ENCODE results near the gene SRMS.

SRMS gene

GRCh38 chr20:63494420-63495166 is 53.0 kb downstream of the SRMS start:
- no peaks in the 10 kb centered on the region for H3K79me1 ChIP-seq (ENCODE audit: low read length)
- H3K27me3 ChIP-seq (ENCODE audit: insufficient read depth, low read length): no peaks in the 10 kb centered on the region
- no peak overlapping the region for H4K91ac ChIP-seq (ENCODE audit: low read depth, low read length)
- no peak overlapping the region for H3K18ac ChIP-seq (ENCODE audit: low read length)
- no peak overlapping the region for H2AK5ac ChIP-seq (ENCODE audit: low read length)
- H3K4me3 ChIP-seq (ENCODE audit: low read depth, low read length): no peak overlapping the region
- no peak overlapping the region for H2BK12ac ChIP-seq (ENCODE audit: low read length)
- H2BK120ac ChIP-seq (ENCODE audit: insufficient read depth, low read length, poor library complexity): no peak overlapping the region
- no peak overlapping the region for H3K4me2 ChIP-seq (ENCODE audit: low read length)
- no peak overlapping the region for H3K23ac ChIP-seq (ENCODE audit: low read length)
- no peak overlapping the region for H2AFZ ChIP-seq (ENCODE audit: insufficient read depth, low read length, poor library complexity)
- H3K9ac ChIP-seq (ENCODE audit: low read length): no peak overlapping the region
- H3K36me3 ChIP-seq (ENCODE audit: control insufficient read depth in 1 of 2, insufficient read depth in 2 of 2, low read length in 2 of 2): peaks cover 0 to 20% of the 10 kb centered on the region in 2 experiments
- H3K9me3 ChIP-seq (ENCODE audit: insufficient read depth, low read depth, low read length): peaks cover 7% of the 10 kb centered on the region
- no peak for DNase-seq
- no peak overlapping the region for H4K12ac ChIP-seq (ENCODE audit: low read depth, low read length)
- H4K8ac ChIP-seq (ENCODE audit: low read depth, low read length): no peak overlapping the region
- H3K4ac ChIP-seq (ENCODE audit: low read depth, low read length): no peak overlapping the region
- H3K79me2 ChIP-seq (ENCODE audit: control insufficient read depth, insufficient read depth, low read length, poor library complexity): no peaks in the 10 kb centered on the region
- H2BK5ac ChIP-seq (ENCODE audit: low read depth, low read length, poor library complexity): no peak overlapping the region
- H3K14ac ChIP-seq (ENCODE audit: low read length): no peak overlapping the region
- no CpG with 5 or more reads among the region's 51 CpGs for WGBS (ENCODE audit: extremely low coverage, insufficient coverage, insufficient read length)
- H3K4me1 ChIP-seq (ENCODE audit: control insufficient read depth in 1 of 2, insufficient read depth in 2 of 2, low read length in 2 of 2): peaks cover 8 to 9% of the 10 kb centered on the region in 2 experiments
- H3K27ac ChIP-seq (ENCODE audit: low read depth, low read length): no peak overlapping the region

- Histone ChIP-seq H2BK120ac (ENCODE audit: insufficient read depth, low read length, poor library complexity) (no peak overlapping the region), H3K9me3 (ENCODE audit: insufficient read depth, low read depth, low read length) (peaks cover 7% of the 10 kb centered on the region), H3K27ac (ENCODE audit: low read depth, low read length) (no peak overlapping the region), H3K27me3 (ENCODE audit: insufficient read depth, low read length) (peaks cover under 1% of the 10 kb centered on the region), H4K8ac (ENCODE audit: low read depth, low read length) (no peak overlapping the region), H4K12ac (ENCODE audit: low read depth, low read length) (no peak overlapping the region), H3K36me3 (ENCODE audit: control insufficient read depth in 1 of 2, insufficient read depth in 2 of 2, low read length in 2 of 2) (peaks cover 0 to 20% of the 10 kb centered on the region in 2 experiments), H3K4me3 (ENCODE audit: low read depth, low read length) (no peak overlapping the region), H2BK5ac (ENCODE audit: low read depth, low read length, poor library complexity) (no peak overlapping the region), H3K14ac (ENCODE audit: low read length) (no peak overlapping the region), H2BK12ac (ENCODE audit: low read length) (no peak overlapping the region), H2AFZ (ENCODE audit: insufficient read depth, low read length, poor library complexity) (no peak overlapping the region), H3K23ac (ENCODE audit: low read length) (no peak overlapping the region), H3K4ac (ENCODE audit: low read depth, low read length) (no peak overlapping the region), H2AK5ac (ENCODE audit: low read length) (no peak overlapping the region), H3K79me1 (ENCODE audit: low read length) (no peaks in the 10 kb centered on the region), H3K9ac (ENCODE audit: low read length) (no peak overlapping the region), H3K79me2 (ENCODE audit: control insufficient read depth, insufficient read depth, low read length, poor library complexity) (no peaks in the 10 kb centered on the region), H3K4me1 (ENCODE audit: control insufficient read depth in 1 of 2, insufficient read depth in 2 of 2, low read length in 2 of 2) (peaks cover 5 to 8% of the 10 kb centered on the region in 2 experiments), H3K4me2 (ENCODE audit: low read length) (no peak overlapping the region), H4K91ac (ENCODE audit: low read depth, low read length) (no peak overlapping the region), H3K18ac (ENCODE audit: low read length) (no peak overlapping the region)
- no peak for DNase-seq
- WGBS (ENCODE audit: extremely low coverage, insufficient coverage, insufficient read length): no CpG with 5 or more reads among the region's 7 CpGs
Observed at GRCh38 chr20:63494084-63494419, 53.5 kb downstream of the SRMS start.

- Histone ChIP-seq H2BK120ac (ENCODE audit: insufficient read depth, low read length, poor library complexity) (no peak overlapping the region), H4K91ac (ENCODE audit: low read depth, low read length) (no peak overlapping the region), H3K4me1 (ENCODE audit: control insufficient read depth in 1 of 2, insufficient read depth in 2 of 2, low read length in 2 of 2) (peaks cover 5 to 8% of the 10 kb centered on the region in 2 experiments), H4K12ac (ENCODE audit: low read depth, low read length) (no peak overlapping the region), H3K14ac (ENCODE audit: low read length) (no peak overlapping the region), H2AK5ac (ENCODE audit: low read length) (no peak overlapping the region), H3K79me1 (ENCODE audit: low read length) (no peaks in the 10 kb centered on the region), H3K9ac (ENCODE audit: low read length) (no peak overlapping the region), H3K27me3 (ENCODE audit: insufficient read depth, low read length) (peaks cover 5% of the 10 kb centered on the region), H2BK5ac (ENCODE audit: low read depth, low read length, poor library complexity) (no peak overlapping the region), H2BK12ac (ENCODE audit: low read length) (no peak overlapping the region), H3K79me2 (ENCODE audit: control insufficient read depth, insufficient read depth, low read length, poor library complexity) (no peaks in the 10 kb centered on the region), H3K18ac (ENCODE audit: low read length) (no peak overlapping the region), H3K27ac (ENCODE audit: low read depth, low read length) (no peak overlapping the region), H3K36me3 (ENCODE audit: control insufficient read depth in 1 of 2, insufficient read depth in 2 of 2, low read length in 2 of 2) (peaks cover 0 to 20% of the 10 kb centered on the region in 2 experiments), H3K4me2 (ENCODE audit: low read length) (no peak overlapping the region), H2AFZ (ENCODE audit: insufficient read depth, low read length, poor library complexity) (no peak overlapping the region), H3K4me3 (ENCODE audit: low read depth, low read length) (no peak overlapping the region), H3K4ac (ENCODE audit: low read depth, low read length) (no peak overlapping the region), H3K23ac (ENCODE audit: low read length) (no peak overlapping the region), H3K9me3 (ENCODE audit: insufficient read depth, low read depth, low read length) (peaks cover 7% of the 10 kb centered on the region), H4K8ac (ENCODE audit: low read depth, low read length) (no peak overlapping the region)
- no CpG with 5 or more reads among the region's 13 CpGs for WGBS (ENCODE audit: extremely low coverage, insufficient coverage, insufficient read length)
- DNase-seq: no peak
Observed at GRCh38 chr20:63493563-63494020, 54.0 kb downstream of the SRMS start.

GRCh38 chr20:63492982-63493381 is 54.6 kb downstream of the SRMS start:
- no peak overlapping the region for H3K4me2 ChIP-seq (ENCODE audit: low read length)
- no peak for DNase-seq
- H2BK120ac ChIP-seq (ENCODE audit: insufficient read depth, low read length, poor library complexity): no peak overlapping the region
- H3K27ac ChIP-seq (ENCODE audit: low read depth, low read length): no peak overlapping the region
- peaks cover 7% of the 10 kb centered on the region for H3K27me3 ChIP-seq (ENCODE audit: insufficient read depth, low read length)
- no peak overlapping the region for H4K8ac ChIP-seq (ENCODE audit: low read depth, low read length)
- H3K4me3 ChIP-seq (ENCODE audit: low read depth, low read length): no peak overlapping the region
- no peaks in the 10 kb centered on the region for H3K79me2 ChIP-seq (ENCODE audit: control insufficient read depth, insufficient read depth, low read length, poor library complexity)
- no peak overlapping the region for H3K18ac ChIP-seq (ENCODE audit: low read length)
- H2BK5ac ChIP-seq (ENCODE audit: low read depth, low read length, poor library complexity): no peak overlapping the region
- WGBS (ENCODE audit: extremely low coverage, insufficient coverage, insufficient read length): no CpG with 5 or more reads among the region's 14 CpGs
- H4K91ac ChIP-seq (ENCODE audit: low read depth, low read length): no peak overlapping the region
- no peak overlapping the region for H2AFZ ChIP-seq (ENCODE audit: insufficient read depth, low read length, poor library complexity)
- H2BK12ac ChIP-seq (ENCODE audit: low read length): no peak overlapping the region
- H3K36me3 ChIP-seq (ENCODE audit: control insufficient read depth in 1 of 2, insufficient read depth in 2 of 2, low read length in 2 of 2): peaks cover 0 to 20% of the 10 kb centered on the region in 2 experiments
- H3K9me3 ChIP-seq (ENCODE audit: insufficient read depth, low read depth, low read length): peaks cover 7% of the 10 kb centered on the region
- H4K12ac ChIP-seq (ENCODE audit: low read depth, low read length): no peak overlapping the region
- H3K4ac ChIP-seq (ENCODE audit: low read depth, low read length): no peak overlapping the region
- no peak overlapping the region for H3K14ac ChIP-seq (ENCODE audit: low read length)
- peaks cover 2 to 6% of the 10 kb centered on the region in 2 experiments for H3K4me1 ChIP-seq (ENCODE audit: control insufficient read depth in 1 of 2, insufficient read depth in 2 of 2, low read length in 2 of 2)
- H3K23ac ChIP-seq (ENCODE audit: low read length): no peak overlapping the region
- H2AK5ac ChIP-seq (ENCODE audit: low read length): no peak overlapping the region
- no peak overlapping the region for H3K9ac ChIP-seq (ENCODE audit: low read length)
- H3K79me1 ChIP-seq (ENCODE audit: low read length): no peaks in the 10 kb centered on the region
